ENCODE measurements around the gene GNAI2. TPM values are rescaled to one million over a fixed set of nuclear protein-coding genes. Genes with fewer than 3 reads are reported as not detected.

Gene GNAI2
- polyA plus RNA-seq, 1 of the 3 experiments (the other 2 are of a cell fraction) = 649 TPM

- ChIA-PET POLR2A (interaction anchor here (0.9 kb wide), 1 partner anchor 30 kb away, joined by 4 read pairs; no protein-coding TSS in a partner anchor), CTCF (interaction anchor here (7.6 to 61.6 kb wide), 3 partner anchors 18 to 47 kb away, joined by 91 to 1375 read pairs (median 433); partner anchors contain the start of genes GNAI2, GNAT1 and LSMEM2)
- Histone ChIP-seq H3K27me3 (ENCODE audit: insufficient read depth) (no peaks in the 10 kb centered on the region), H3K4me3 (ENCODE audit: low read depth in 2 of 2, low read length in 1 of 2) (no peak overlapping the region), H3K4me1 (ENCODE audit: control insufficient read depth in 1 of 2, insufficient read depth in 2 of 2, low read depth in 1 of 2, low read length in 1 of 2) (peaks cover 3 to 9% of the 10 kb centered on the region in 2 experiments; a peak in 1 of 4 replicates), H2AFZ (ENCODE audit: low read depth) (no peak overlapping the region), H3K9me3 (no peaks in the 10 kb centered on the region), H3K36me3 (replicated peaks in 1 of 2; ENCODE audit: control insufficient read depth in 1 of 2, insufficient read depth in 2 of 2, low read length in 1 of 2) (no peaks in the 10 kb centered on the region), H3K9me2 (no peaks in the 10 kb centered on the region), H4K20me1 (ENCODE audit: insufficient read depth) (no peaks in the 10 kb centered on the region), H3F3A (replicated peaks; ENCODE audit: insufficient read depth) (peaks cover 6% of the 10 kb centered on the region), H3K4me2 (no peak overlapping the region), H3K9ac (no peak overlapping the region), H3K79me2 (ENCODE audit: insufficient read depth) (no peaks in the 10 kb centered on the region), H3K27ac (ENCODE audit: low read depth in 2 of 2, low read length in 1 of 2) (no peak overlapping the region)
- no peak for DNase-seq
- 71% methylated on average over 3 of the region's 4 CpGs for WGBS (ENCODE audit: low lambda C conversion rate)
- TF ChIP-seq CTCF (IDR thresholded peaks at IDR 0.05) = no peak
- no peak for TF ChIP-seq SMC3 (IDR thresholded peaks at IDR 0.05; ENCODE audit: low read depth, low read length)
- no peak for TF ChIP-seq SIN3A (IDR thresholded peaks at IDR 0.05; ENCODE audit: borderline replicate concordance, low read depth, low read length)
- no peak for TF ChIP-seq ELF1 (IDR thresholded peaks at IDR 0.05)
- TF ChIP-seq GATA2 (CRISPR knock-in tag; IDR thresholded peaks at IDR 0.05) = no peak
- TF ChIP-seq RFX5 (IDR thresholded peaks at IDR 0.05; ENCODE audit: low read length) = no peak
- no peak for TF ChIP-seq IRF3 (IDR thresholded peaks at IDR 0.05; ENCODE audit: low read depth, low read length)
- TF ChIP-seq, protein P1, sequence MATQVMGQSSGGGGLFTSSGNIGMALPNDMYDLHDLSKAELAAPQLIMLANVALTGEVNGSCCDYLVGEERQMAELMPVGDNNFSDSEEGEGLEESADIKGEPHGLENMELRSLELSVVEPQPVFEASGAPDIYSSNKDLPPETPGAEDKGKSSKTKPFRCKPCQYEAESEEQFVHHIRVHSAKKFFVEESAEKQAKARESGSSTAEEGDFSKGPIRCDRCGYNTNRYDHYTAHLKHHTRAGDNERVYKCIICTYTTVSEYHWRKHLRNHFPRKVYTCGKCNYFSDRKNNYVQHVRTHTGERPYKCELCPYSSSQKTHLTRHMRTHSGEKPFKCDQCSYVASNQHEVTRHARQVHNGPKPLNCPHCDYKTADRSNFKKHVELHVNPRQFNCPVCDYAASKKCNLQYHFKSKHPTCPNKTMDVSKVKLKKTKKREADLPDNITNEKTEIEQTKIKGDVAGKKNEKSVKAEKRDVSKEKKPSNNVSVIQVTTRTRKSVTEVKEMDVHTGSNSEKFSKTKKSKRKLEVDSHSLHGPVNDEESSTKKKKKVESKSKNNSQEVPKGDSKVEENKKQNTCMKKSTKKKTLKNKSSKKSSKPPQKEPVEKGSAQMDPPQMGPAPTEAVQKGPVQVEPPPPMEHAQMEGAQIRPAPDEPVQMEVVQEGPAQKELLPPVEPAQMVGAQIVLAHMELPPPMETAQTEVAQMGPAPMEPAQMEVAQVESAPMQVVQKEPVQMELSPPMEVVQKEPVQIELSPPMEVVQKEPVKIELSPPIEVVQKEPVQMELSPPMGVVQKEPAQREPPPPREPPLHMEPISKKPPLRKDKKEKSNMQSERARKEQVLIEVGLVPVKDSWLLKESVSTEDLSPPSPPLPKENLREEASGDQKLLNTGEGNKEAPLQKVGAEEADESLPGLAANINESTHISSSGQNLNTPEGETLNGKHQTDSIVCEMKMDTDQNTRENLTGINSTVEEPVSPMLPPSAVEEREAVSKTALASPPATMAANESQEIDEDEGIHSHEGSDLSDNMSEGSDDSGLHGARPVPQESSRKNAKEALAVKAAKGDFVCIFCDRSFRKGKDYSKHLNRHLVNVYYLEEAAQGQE (IDR thresholded peaks at IDR 0.05; ENCODE audit: low read depth, low read length) = no peak
- TF ChIP-seq NRF1 (IDR thresholded peaks at IDR 0.05; ENCODE audit: low read depth, low read length) = no peak
- no peak for TF ChIP-seq TEAD4 (IDR thresholded peaks at IDR 0.05; ENCODE audit: borderline replicate concordance, insufficient read depth)
- TF ChIP-seq FOXJ3 (CRISPR knock-in tag; IDR thresholded peaks at IDR 0.05) = no peak
- TF ChIP-seq EZH2phosphoT487 (IDR thresholded peaks at IDR 0.05; ENCODE audit: borderline replicate concordance, low read depth) = no peak
- TF ChIP-seq GABPA (IDR thresholded peaks at IDR 0.05; ENCODE audit: low read depth) = no peak
Observed at GRCh38 chr3:50230794-50231125, 5.2 kb upstream of the GNAI2 start.
